Astrocyte of the hippocampus (primary cell): ENCODE data around the gene ZFAND2B.

Source experiments
- DNase-seq: peaks from one replicate; pipeline ENCODE4 v3.0.0; 2011; ENCODE audit warnings: low read depth, low spot score

The ZFAND2B gene

GRCh38 chr2:219206328-219207133 lies at the start of gene ZFAND2B:
TSS of gene ZFAND2B (plus strand) at chr2:219206782. CDS start at chr2:219206988, 206 bp downstream.
- peak; percentile 99 for DNase-seq

GRCh38 chr2:219157396-219157795 lies 49.2 kb upstream of the ZFAND2B start:
- no peak for DNase-seq

- no peak for DNase-seq
Observed at GRCh38 chr2:219158025-219158424, 48.6 kb upstream of the ZFAND2B start.

- DNase-seq: no peak
Observed at GRCh38 chr2:219158586-219158985, 48.0 kb upstream of the ZFAND2B start.

- no peak for DNase-seq
Observed at GRCh38 chr2:219159771-219160185, 46.8 kb upstream of the ZFAND2B start.

GRCh38 chr2:219160186-219161017 lies 46.2 kb upstream of the ZFAND2B start, which contains the start of gene NHEJ1:
TSS of gene NHEJ1 (minus strand) at chr2:219160815. CDS start at chr2:219158362, 2,453 bp downstream.
- peak; percentile 96 for DNase-seq

- no peak for DNase-seq
Observed at GRCh38 chr2:219161097-219161496, 45.5 kb upstream of the ZFAND2B start.

- no peak for DNase-seq
Observed at GRCh38 chr2:219163156-219163555, 43.4 kb upstream of the ZFAND2B start.

- DNase-seq: no peak
Observed at GRCh38 chr2:219165058-219165911, 41.3 kb upstream of the ZFAND2B start.

GRCh38 chr2:219167997-219168396 lies 38.6 kb upstream of the ZFAND2B start:
- DNase-seq: no peak

- peak; percentile 40 for DNase-seq
Observed at GRCh38 chr2:219168526-219168925, 38.1 kb upstream of the ZFAND2B start.

GRCh38 chr2:219168932-219169331 lies 37.6 kb upstream of the ZFAND2B start:
- no peak for DNase-seq

GRCh38 chr2:219169930-219170654 lies 36.5 kb upstream of the ZFAND2B start, which contains the start of gene SLC23A3:
TSS of gene SLC23A3 (minus strand) at chr2:219170029. CDS start at chr2:219169984, 45 bp downstream.
- no peak for DNase-seq

GRCh38 chr2:219171231-219171651 lies 35.3 kb upstream of the ZFAND2B start:
- DNase-seq: peak; percentile 76

- DNase-seq: no peak
Observed at GRCh38 chr2:219172231-219173154, 34.1 kb upstream of the ZFAND2B start.

- no peak for DNase-seq
Observed at GRCh38 chr2:219173176-219173575, 33.4 kb upstream of the ZFAND2B start.

GRCh38 chr2:219174146-219174545 lies 32.4 kb upstream of the ZFAND2B start:
- no peak for DNase-seq

- DNase-seq: no peak
Observed at GRCh38 chr2:219174801-219175200, 31.8 kb upstream of the ZFAND2B start.

- DNase-seq: no peak
Observed at GRCh38 chr2:219175486-219175885, 31.1 kb upstream of the ZFAND2B start.
